HK-2 (cell line): ENCODE results near the gene GIMAP6.
"Not testable (repeated sequence)": the region's sequence is repeated elsewhere in the genome, so short reads cannot be mapped to it uniquely, and the experiment has no call there.

Experiments
- DNase-seq: peaks from one replicate; pipeline ENCODE4 v3.0.0-alpha.2; 2018; ENCODE audit not compliant: unreplicated experiment

GIMAP6 gene

GRCh38 chr7:150631866-150632864, at the start of gene GIMAP6:
Gene GIMAP6, minus strand, starts transcription at chr7:150632385. Its CDS starts 2,243 bp downstream, at chr7:150630142.
- no peak for DNase-seq

GRCh38 chr7:150680364-150680763, 48.2 kb upstream of the GIMAP6 start:
- DNase-seq: not testable (repeated sequence)

- not testable (repeated sequence) for DNase-seq
Measured at GRCh38 chr7:150678601-150679000, 46.4 kb upstream of the GIMAP6 start.

- DNase-seq: not testable (repeated sequence)
Measured at GRCh38 chr7:150676854-150677253, 44.7 kb upstream of the GIMAP6 start.

GRCh38 chr7:150676276-150676675, 44.1 kb upstream of the GIMAP6 start:
- not testable (repeated sequence) for DNase-seq

GRCh38 chr7:150675714-150676113, 43.5 kb upstream of the GIMAP6 start:
- DNase-seq: no peak

- not testable (repeated sequence) for DNase-seq
Measured at GRCh38 chr7:150671798-150672585, 39.8 kb upstream of the GIMAP6 start.

- no peak for DNase-seq
Measured at GRCh38 chr7:150668977-150669376, 36.8 kb upstream of the GIMAP6 start.

- no peak for DNase-seq
Measured at GRCh38 chr7:150668472-150668911, 36.3 kb upstream of the GIMAP6 start.

- no peak for DNase-seq
Measured at GRCh38 chr7:150666412-150666811, 34.2 kb upstream of the GIMAP6 start.

GRCh38 chr7:150665896-150666295, 33.7 kb upstream of the GIMAP6 start:
- DNase-seq: no peak

- no peak for DNase-seq
Measured at GRCh38 chr7:150665089-150665748, 33.0 kb upstream of the GIMAP6 start.

- DNase-seq: no peak
Measured at GRCh38 chr7:150663802-150664494, 31.8 kb upstream of the GIMAP6 start.

- DNase-seq: not testable (repeated sequence)
Measured at GRCh38 chr7:150662821-150663220, 30.6 kb upstream of the GIMAP6 start.

- DNase-seq: no peak
Measured at GRCh38 chr7:150660939-150661613, 28.9 kb upstream of the GIMAP6 start.

- DNase-seq: no peak
Measured at GRCh38 chr7:150657526-150657925, 25.3 kb upstream of the GIMAP6 start.

GRCh38 chr7:150656047-150656446, 23.9 kb upstream of the GIMAP6 start:
- no peak for DNase-seq

GRCh38 chr7:150654692-150655091, 22.5 kb upstream of the GIMAP6 start:
- DNase-seq: no peak

GRCh38 chr7:150649080-150649385, 16.8 kb upstream of the GIMAP6 start:
- no peak for DNase-seq

- no peak for DNase-seq
Measured at GRCh38 chr7:150648353-150649079, 16.3 kb upstream of the GIMAP6 start.
